HEK293 (cell line): ENCODE measurements around the gene TRAF5.

Experiments used
- CTCF ChIA-PET: fragments of 350-600 bp; formaldehyde crosslinking; extraction: SDS; loops from one replicate; lab custom pipeline; 2021; ENCODE audit warnings: antibody characterized with exemption; lab: Yijun Ruan, JAX
- POLR2A ChIA-PET: fragments of 300-600 bp; formaldehyde crosslinking; extraction: SDS; loops from one replicate; lab custom pipeline; 2020; ENCODE audit warnings: antibody characterized with exemption, inconsistent platforms; lab: Yijun Ruan, JAX
- H3K27ac ChIP-seq: fragments of 200-500 bp; sonication (Bioruptor generic); 2 replicates; pipeline ENCODE4 v1.5.1; 2014; ENCODE audit warnings: low read depth, low read length, control low read depth, inconsistent platforms; ENCODE audit errors: extremely low read depth
- H3K36me3 ChIP-seq, 2 experiments: fragments of 200-500 bp in 1 of 2; sonication (Bioruptor generic) in 1 of 2; 1 replicate in 1 of 2; 2 replicates in 1 of 2; pipeline ENCODE4 v1.5.1; 2014 to 2017; ENCODE audit warnings: inconsistent platforms in 2 of 2, low read length in 2 of 2; ENCODE audit not compliant: control insufficient read depth in 2 of 2, insufficient read depth in 1 of 2
- H3K4me1 ChIP-seq: fragments of 200-500 bp; sonication (Bioruptor generic); 2 replicates; pipeline ENCODE4 v1.5.1; 2014; ENCODE audit warnings: mild to moderate bottlenecking, low read length, inconsistent platforms; ENCODE audit not compliant: control insufficient read depth, insufficient read depth
- H3K4me3 ChIP-seq: 2 replicates; pipeline ENCODE4 v1.5.1; 2011; ENCODE audit warnings: low read depth, mild to moderate bottlenecking, control low read depth, low read length, moderate library complexity
- H3K9me3 ChIP-seq: fragments of 200-500 bp; sonication (Bioruptor generic); 2 replicates; pipeline ENCODE4 v1.5.1; 2014; ENCODE audit warnings: low read depth, low read length, inconsistent platforms; ENCODE audit not compliant: control insufficient read depth, insufficient read depth
- GLIS1 ChIP-seq: fragments of 450-650 bp; formaldehyde crosslinking; IDR thresholded peaks from 2 replicates; pipeline ENCODE4 v1.5.1; 2016; ENCODE audit warnings: missing biosample characterization, missing genetic modification characterization
- OSR2 ChIP-seq: fragments of 450-650 bp; formaldehyde crosslinking; IDR thresholded peaks from 2 replicates; pipeline ENCODE4 v1.5.1; 2016; ENCODE audit warnings: missing biosample characterization, missing genetic modification characterization
- REPIN1 ChIP-seq: fragments of 450-650 bp; formaldehyde crosslinking; IDR thresholded peaks from 2 replicates; pipeline ENCODE4 v1.5.1; 2017; ENCODE audit warnings: missing biosample characterization, missing genetic modification characterization, low read depth
- SALL2 ChIP-seq: fragments of 450-650 bp; formaldehyde crosslinking; IDR thresholded peaks from 2 replicates; pipeline ENCODE4 v1.5.0; 2017; ENCODE audit warnings: missing biosample characterization, mild to moderate bottlenecking, missing genetic modification characterization, borderline replicate concordance
- SCRT2 ChIP-seq: fragments of 450-650 bp; formaldehyde crosslinking; IDR thresholded peaks from 2 replicates; pipeline ENCODE4 v1.5.1; 2016; ENCODE audit warnings: missing biosample characterization, missing genetic modification characterization
- SP7 ChIP-seq: fragments of 450-650 bp; formaldehyde crosslinking; IDR thresholded peaks from 2 replicates; pipeline ENCODE4 v1.5.1; 2016; ENCODE audit warnings: missing biosample characterization, missing genetic modification characterization
- TSHZ1 ChIP-seq: fragments of 450-650 bp; formaldehyde crosslinking; IDR thresholded peaks from 2 replicates; pipeline ENCODE4 v1.5.1; 2016; ENCODE audit warnings: missing biosample characterization, missing genetic modification characterization, borderline replicate concordance
- ZBTB48 ChIP-seq: fragments of 450-650 bp; formaldehyde crosslinking; IDR thresholded peaks from 2 replicates; pipeline ENCODE4 v1.5.1; 2016; ENCODE audit warnings: missing biosample characterization, missing genetic modification characterization
- ZNF174 ChIP-seq: fragments of 450-650 bp; formaldehyde crosslinking; IDR thresholded peaks from 2 replicates; pipeline ENCODE4 v1.5.0; 2017; ENCODE audit warnings: missing biosample characterization, mild to moderate bottlenecking, missing genetic modification characterization
- ZNF350 ChIP-seq: fragments of 450-650 bp; formaldehyde crosslinking; IDR thresholded peaks from 2 replicates; pipeline ENCODE4 v1.5.0; 2017; ENCODE audit warnings: missing biosample characterization, mild to moderate bottlenecking, missing genetic modification characterization
- ZNF398 ChIP-seq: fragments of 450-650 bp; formaldehyde crosslinking; IDR thresholded peaks from 2 replicates; pipeline ENCODE4 v1.5.1; 2017; ENCODE audit warnings: missing biosample characterization, missing genetic modification characterization
- ZNF433 ChIP-seq: fragments of 450-650 bp; formaldehyde crosslinking; IDR thresholded peaks from 2 replicates; pipeline ENCODE4 v1.5.1; 2016; ENCODE audit warnings: missing biosample characterization, missing genetic modification characterization, low read depth
- ZNF488 ChIP-seq: fragments of 450-650 bp; formaldehyde crosslinking; IDR thresholded peaks from 2 replicates; pipeline ENCODE4 v1.5.1; 2016; ENCODE audit warnings: missing biosample characterization, missing genetic modification characterization
- ZNF548 ChIP-seq: fragments of 450-650 bp; formaldehyde crosslinking; IDR thresholded peaks from 2 replicates; pipeline ENCODE4 v1.5.1; 2016; ENCODE audit warnings: missing biosample characterization, missing genetic modification characterization
- ZNF600 ChIP-seq: fragments of 450-650 bp; formaldehyde crosslinking; IDR thresholded peaks from 2 replicates; pipeline ENCODE4 v1.5.1; 2016; ENCODE audit warnings: missing biosample characterization, missing genetic modification characterization
- ZNF658 ChIP-seq: fragments of 450-650 bp; formaldehyde crosslinking; IDR thresholded peaks from 2 replicates; pipeline ENCODE4; 2016; ENCODE audit warnings: missing biosample characterization, missing genetic modification characterization
- ZNF785 ChIP-seq: fragments of 450-650 bp; formaldehyde crosslinking; IDR thresholded peaks from 2 replicates; pipeline ENCODE4 v1.5.1; 2016; ENCODE audit warnings: missing biosample characterization, missing genetic modification characterization
- ZNF830 ChIP-seq: fragments of 450-650 bp; IDR thresholded peaks from 2 replicates; pipeline ENCODE4 v1.5.0; 2018; ENCODE audit warnings: missing biosample characterization, missing genetic modification characterization, low read depth, mild to moderate bottlenecking, moderate library complexity
- ZSCAN30 ChIP-seq: fragments of 450-650 bp; IDR thresholded peaks from 2 replicates; pipeline ENCODE4 v1.5.1; 2018; ENCODE audit warnings: missing biosample characterization, mild to moderate bottlenecking, missing genetic modification characterization, moderate library complexity
- ZXDB ChIP-seq: fragments of 450-650 bp; formaldehyde crosslinking; IDR thresholded peaks from 2 replicates; pipeline ENCODE4 v1.5.1; 2016; ENCODE audit warnings: missing biosample characterization, missing genetic modification characterization
- TF ChIP-seq, protein P1 (sequence below): fragments of 450-650 bp; IDR thresholded peaks from 2 replicates; pipeline ENCODE4 v1.5.1; 2018; ENCODE audit warnings: missing biosample characterization, missing genetic modification characterization
- TF ChIP-seq, protein P2 (sequence below): fragments of 450-650 bp; formaldehyde crosslinking; IDR thresholded peaks from 2 replicates; pipeline ENCODE4 v1.5.1; 2016; ENCODE audit warnings: missing biosample characterization, missing genetic modification characterization
- TF ChIP-seq, protein P3 (sequence below): fragments of 450-650 bp; formaldehyde crosslinking; IDR thresholded peaks from 2 replicates; pipeline ENCODE4 v1.5.1; 2016; ENCODE audit warnings: missing biosample characterization, missing genetic modification characterization

Gene TRAF5

DNA sequence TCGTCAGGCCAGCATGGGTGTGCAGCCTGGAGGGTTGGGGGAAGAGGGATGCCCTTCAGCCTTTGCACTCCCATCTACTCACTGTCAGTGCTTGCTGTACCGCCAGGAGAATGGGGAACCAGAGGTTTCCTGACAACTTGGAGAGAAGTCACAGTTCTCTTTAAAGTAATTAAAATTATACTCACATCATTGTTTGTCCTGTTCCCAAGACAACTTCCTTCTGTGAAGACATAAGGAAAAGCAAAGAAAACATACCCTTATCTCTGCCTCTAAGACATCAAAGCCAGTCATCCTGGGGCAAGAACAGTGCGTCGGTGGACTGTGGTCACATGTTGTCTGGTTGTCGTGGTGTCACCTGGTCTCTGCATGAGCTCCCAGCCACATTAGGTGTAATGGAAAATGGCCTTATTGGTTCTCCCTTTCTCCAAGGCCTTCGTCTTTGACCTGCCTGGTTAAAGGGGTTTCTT lies 17.6 kb downstream of the TRAF5 start:
- no peaks in the 10 kb centered on the region for H3K9me3 ChIP-seq
- no peak overlapping the region for H3K27ac ChIP-seq
- no peaks in the 10 kb centered on the region for H3K4me1 ChIP-seq
- no peak overlapping the region for H3K4me3 ChIP-seq
- POLR2A ChIA-PET, result interaction anchor here (0.5 kb wide), 1 partner anchor 74 kb away, joined by 3 read pairs; no protein-coding TSS in a partner anchor
- TF ChIP-seq ZSCAN30 (no peak), ZNF658 (no peak), ZNF350 (tag by site-specific recombination) (no peak), ZNF488 (tag by site-specific recombination) (no peak), ZNF398 (tag by site-specific recombination) (no peak), SALL2 (no peak), ZNF830 (no peak), GLIS1 (no peak), ZNF433 (no peak), ZNF785 (tag by site-specific recombination) (no peak), REPIN1 (no peak), OSR2 (tag by site-specific recombination) (no peak)
- TF ChIP-seq, protein P1, sequence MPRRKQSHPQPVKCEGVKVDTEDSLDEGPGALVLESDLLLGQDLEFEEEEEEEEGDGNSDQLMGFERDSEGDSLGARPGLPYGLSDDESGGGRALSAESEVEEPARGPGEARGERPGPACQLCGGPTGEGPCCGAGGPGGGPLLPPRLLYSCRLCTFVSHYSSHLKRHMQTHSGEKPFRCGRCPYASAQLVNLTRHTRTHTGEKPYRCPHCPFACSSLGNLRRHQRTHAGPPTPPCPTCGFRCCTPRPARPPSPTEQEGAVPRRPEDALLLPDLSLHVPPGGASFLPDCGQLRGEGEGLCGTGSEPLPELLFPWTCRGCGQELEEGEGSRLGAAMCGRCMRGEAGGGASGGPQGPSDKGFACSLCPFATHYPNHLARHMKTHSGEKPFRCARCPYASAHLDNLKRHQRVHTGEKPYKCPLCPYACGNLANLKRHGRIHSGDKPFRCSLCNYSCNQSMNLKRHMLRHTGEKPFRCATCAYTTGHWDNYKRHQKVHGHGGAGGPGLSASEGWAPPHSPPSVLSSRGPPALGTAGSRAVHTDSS, result no peak
- TF ChIP-seq, all 188 proteins: peak for 0
- CTCF ChIA-PET, result interaction anchor here (0.6 to 1.2 kb wide), 2 partner anchors 126 to 445 kb away, joined by 4 read pairs; no protein-coding TSS in a partner anchor
- H3K36me3 ChIP-seq, result no peaks in the 10 kb centered on the region

DNA sequence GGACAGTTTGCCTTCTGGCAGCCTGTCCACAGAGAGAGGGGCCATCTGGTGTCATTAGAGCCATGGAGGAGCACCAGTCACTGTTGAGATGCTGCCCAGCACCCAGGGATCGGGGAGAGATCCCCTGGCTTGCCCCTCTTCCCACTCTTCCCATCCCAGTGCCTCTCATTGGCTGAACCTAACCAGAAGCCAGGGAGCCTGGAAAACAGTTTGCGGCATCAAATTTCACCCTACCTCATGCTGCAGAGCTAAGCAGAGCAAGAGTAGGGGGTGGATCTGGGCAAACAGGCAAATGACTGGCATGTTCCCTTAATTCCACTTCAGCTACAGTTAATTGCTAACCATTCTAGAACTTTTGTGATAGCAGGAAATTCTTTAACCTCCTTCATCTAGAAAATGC lies 19.1 kb downstream of the TRAF5 start:
- no peak overlapping the region for H3K4me3 ChIP-seq
- no peaks in the 10 kb centered on the region for H3K36me3 ChIP-seq
- no peaks in the 10 kb centered on the region for H3K4me1 ChIP-seq
- no peak overlapping the region for H3K27ac ChIP-seq
- POLR2A ChIA-PET, result no interaction called here
- no peaks in the 10 kb centered on the region for H3K9me3 ChIP-seq
- CTCF ChIA-PET, result interaction anchor here (0.9 to 2.8 kb wide), 2 partner anchors 131 to 169 kb away, joined by 3 to 9 read pairs; no protein-coding TSS in a partner anchor
- no peak for TF ChIP-seq SCRT2
- no peak for TF ChIP-seq TSHZ1 (tag by site-specific recombination)
- 0 out of 2 replicates have a peak, but pooled peaks have one; percentile 32 for TF ChIP-seq ZXDB (tag by site-specific recombination)
- TF ChIP-seq ZBTB48 (tag by site-specific recombination), result peak; percentile 89
- TF ChIP-seq, protein P2, sequence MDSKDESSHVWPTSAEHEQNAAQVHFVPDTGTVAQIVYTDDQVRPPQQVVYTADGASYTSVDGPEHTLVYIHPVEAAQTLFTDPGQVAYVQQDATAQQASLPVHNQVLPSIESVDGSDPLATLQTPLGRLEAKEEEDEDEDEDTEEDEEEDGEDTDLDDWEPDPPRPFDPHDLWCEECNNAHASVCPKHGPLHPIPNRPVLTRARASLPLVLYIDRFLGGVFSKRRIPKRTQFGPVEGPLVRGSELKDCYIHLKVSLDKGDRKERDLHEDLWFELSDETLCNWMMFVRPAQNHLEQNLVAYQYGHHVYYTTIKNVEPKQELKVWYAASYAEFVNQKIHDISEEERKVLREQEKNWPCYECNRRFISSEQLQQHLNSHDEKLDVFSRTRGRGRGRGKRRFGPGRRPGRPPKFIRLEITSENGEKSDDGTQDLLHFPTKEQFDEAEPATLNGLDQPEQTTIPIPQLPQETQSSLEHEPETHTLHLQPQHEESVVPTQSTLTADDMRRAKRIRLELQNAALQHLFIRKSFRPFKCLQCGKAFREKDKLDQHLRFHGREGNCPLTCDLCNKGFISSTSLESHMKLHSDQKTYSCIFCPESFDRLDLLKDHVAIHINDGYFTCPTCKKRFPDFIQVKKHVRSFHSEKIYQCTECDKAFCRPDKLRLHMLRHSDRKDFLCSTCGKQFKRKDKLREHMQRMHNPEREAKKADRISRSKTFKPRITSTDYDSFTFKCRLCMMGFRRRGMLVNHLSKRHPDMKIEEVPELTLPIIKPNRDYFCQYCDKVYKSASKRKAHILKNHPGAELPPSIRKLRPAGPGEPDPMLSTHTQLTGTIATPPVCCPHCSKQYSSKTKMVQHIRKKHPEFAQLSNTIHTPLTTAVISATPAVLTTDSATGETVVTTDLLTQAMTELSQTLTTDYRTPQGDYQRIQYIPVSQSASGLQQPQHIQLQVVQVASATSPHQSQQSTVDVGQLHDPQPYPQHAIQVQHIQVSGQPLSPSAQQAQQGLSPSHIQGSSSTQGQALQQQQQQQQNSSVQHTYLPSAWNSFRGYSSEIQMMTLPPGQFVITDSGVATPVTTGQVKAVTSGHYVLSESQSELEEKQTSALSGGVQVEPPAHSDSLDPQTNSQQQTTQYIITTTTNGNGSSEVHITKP (tag by site-specific recombination), result peak; percentile 63
- peak; percentile 53 for TF ChIP-seq OSR2 (tag by site-specific recombination)
- TF ChIP-seq, protein P3, sequence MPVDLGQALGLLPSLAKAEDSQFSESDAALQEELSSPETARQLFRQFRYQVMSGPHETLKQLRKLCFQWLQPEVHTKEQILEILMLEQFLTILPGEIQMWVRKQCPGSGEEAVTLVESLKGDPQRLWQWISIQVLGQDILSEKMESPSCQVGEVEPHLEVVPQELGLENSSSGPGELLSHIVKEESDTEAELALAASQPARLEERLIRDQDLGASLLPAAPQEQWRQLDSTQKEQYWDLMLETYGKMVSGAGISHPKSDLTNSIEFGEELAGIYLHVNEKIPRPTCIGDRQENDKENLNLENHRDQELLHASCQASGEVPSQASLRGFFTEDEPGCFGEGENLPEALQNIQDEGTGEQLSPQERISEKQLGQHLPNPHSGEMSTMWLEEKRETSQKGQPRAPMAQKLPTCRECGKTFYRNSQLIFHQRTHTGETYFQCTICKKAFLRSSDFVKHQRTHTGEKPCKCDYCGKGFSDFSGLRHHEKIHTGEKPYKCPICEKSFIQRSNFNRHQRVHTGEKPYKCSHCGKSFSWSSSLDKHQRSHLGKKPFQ, result no peak
- TF ChIP-seq ZNF600, result 0 out of 2 replicates have a peak, but pooled peaks have one; percentile 20
- TF ChIP-seq ZNF548 (tag by site-specific recombination), result no peak
- peak; percentile 59 for TF ChIP-seq GLIS1
- no peak for TF ChIP-seq ZNF174 (tag by site-specific recombination)
- peak; percentile 30; the same call in 1 of the 2 replicates for TF ChIP-seq SP7 (tag by site-specific recombination)
